HG03280 (cell line): ENCODE results near the gene GRAMD1A.
"Not testable (repeated sequence)": the region's sequence is repeated elsewhere in the genome, so short reads cannot be mapped to it uniquely, and the experiment has no call there.

Experiments used
- ATAC-seq: cut with Tn5 transposase; IDR thresholded peaks from one replicate; pipeline ENCODE4 v1.9.1; 2021; ENCODE audit warnings: mild to moderate bottlenecking, moderate library complexity; ENCODE audit not compliant: unreplicated experiment

The GRAMD1A gene

DNA sequence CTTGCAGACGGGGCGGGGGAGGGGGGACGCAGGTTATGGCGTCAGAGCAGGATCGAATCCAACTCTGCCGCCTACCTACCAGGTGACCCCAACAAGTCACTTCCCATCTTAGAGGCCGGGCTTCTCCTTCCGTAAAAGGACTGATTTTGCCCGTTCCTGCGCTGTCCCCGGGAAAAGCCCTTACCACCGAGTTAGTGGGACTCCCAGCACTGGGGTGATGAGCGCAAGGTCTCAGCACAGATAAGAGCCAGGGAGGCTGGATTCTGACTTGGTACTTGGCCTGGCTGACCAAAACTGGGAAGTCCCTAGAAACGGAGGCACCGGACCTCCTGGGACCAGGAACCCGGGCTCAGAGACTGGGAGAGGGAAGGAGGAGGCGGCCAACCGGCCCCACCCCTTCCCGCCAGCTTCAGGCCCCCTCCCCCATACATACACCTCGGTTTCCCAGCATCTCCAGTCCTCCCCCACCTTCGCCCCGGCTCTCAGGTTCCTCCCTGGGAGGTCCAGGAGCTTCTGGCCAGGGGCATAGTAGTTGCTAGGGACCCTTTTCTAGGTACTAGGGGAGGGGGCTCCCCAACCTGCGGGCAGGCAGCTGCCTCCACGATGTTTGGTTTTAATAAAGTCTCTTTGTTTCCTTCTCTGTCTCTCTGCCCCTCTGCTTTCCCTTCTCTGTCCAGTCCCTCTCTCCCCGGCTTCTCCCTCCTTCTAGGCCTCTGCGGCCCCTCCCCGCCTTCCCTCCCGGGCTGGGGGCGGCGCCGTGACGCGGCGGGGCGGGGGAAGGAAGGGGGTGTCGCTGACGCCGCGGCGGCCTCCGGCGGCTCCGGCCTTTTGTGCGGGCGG, at the start of gene GRAMD1A:
GRAMD1A (plus strand) TSS at position 826 of the 840 bp plus-strand sequence. CDS start 156 bp downstream, outside the sequence.
- peak; percentile 62 for ATAC-seq

DNA sequence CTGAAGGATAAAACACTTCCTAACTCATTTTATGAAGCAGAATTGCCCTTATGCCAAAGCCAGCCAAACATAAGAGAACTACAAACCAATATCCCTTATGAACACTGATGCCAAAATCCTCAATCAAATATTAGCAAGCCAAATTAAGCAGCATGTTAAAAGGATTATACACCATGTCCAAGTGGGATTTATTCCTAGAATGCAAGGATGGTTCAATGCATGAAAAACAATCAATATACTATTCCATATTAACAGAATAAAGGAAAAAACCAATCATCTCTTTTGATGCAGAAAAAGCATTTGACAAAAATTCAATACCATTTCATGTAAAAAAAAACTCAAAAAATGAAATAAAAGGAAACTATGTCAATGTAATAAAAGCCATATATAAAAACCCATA, 47.0 kb upstream of the GRAMD1A start:
- no peak for ATAC-seq

DNA sequence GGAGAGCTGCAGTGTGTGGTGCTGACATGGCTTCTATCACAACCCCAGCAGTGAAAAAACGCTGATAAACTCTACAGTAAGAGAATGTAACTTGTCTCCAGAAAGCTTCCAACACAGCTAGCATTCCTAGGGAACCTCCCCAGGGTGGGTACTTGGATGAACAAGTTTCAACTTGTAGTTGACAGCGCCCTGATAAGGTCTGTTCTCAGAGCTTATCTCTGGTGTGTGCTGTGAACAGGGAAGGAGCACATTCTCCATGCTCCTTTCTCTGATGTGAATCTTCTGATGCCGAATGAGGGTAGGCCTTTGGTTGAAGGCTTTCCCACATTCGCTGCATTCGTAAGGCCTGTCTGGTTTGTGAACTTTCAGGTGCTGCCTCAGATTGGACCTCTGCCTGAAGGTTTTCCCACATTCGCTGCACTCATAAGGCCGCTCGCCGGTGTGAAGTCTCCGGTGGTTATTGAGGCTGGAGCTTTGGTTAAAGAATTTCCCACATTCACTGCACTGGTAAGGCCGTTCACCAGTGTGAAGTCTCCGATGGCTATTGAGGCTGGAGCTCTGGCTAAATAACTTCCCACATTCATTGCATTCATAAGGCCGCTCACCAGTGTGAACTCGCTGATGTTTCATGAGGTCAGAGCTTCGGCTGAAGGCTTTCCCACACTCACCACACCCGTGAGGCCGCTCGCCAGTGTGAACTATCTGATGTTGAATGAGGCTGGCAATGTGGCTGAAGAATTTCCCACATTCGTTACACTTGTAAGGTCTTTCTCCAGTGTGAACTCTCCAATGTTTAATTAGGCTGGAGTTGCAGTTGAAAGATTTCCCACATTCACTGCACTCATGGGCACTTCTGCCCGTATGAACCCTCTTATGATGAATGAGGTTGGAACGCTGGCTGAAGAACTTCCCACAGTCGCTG, 42.0 kb upstream of the GRAMD1A start:
- ATAC-seq = no peak

DNA sequence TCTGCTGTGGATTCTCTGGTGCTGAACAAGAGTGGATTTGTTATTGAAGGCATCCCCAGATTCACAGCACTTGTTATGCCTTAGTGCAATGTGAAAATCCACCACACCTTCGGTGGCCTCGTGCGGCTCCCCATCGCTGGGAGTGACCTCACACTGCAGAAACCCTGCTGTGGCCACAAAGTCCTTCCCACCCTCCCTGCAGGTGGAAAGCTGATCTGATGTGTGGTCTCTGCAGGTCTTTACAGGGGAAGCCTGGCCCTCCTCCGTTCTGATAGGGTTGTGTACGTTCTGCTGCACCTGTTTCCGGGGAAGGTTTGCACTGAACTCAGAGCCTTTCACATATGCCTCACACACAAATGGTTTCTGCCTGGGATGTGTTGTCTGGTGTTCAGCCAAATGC, 41.1 kb upstream of the GRAMD1A start:
- ATAC-seq = no peak

DNA sequence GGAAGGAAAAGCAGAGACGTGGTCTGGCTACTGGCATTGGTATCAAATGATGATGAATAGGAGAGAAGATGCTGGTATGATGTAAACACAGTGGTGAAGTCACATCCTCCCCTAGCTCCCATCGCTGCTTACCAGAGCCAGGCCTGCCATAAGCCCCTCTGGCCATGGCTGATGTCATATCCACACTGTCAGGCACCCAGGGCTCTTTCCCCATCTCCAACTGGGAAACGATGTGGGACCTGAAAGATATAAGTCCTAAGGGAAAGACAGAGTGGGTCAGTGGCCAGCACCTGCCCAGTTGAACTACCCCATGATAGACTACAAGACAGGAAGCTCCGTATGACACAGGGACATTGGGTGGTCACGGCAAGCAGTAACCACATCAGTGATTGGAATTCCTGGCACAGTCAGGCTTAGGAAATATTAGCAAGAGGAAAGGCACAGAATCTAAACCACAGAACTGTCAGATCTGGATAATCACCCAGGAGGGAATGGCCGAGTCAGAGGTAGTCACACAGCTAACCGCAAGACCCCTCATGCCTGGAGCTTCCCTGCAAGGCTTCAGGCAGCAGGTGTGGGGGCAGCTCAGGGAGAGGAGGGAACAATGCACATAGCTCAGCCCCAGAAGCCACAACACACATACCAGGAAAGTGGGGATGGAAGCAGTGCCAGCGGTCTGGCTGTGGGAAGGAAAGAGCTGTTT, 39.9 kb upstream of the GRAMD1A start:
- no peak for ATAC-seq

DNA sequence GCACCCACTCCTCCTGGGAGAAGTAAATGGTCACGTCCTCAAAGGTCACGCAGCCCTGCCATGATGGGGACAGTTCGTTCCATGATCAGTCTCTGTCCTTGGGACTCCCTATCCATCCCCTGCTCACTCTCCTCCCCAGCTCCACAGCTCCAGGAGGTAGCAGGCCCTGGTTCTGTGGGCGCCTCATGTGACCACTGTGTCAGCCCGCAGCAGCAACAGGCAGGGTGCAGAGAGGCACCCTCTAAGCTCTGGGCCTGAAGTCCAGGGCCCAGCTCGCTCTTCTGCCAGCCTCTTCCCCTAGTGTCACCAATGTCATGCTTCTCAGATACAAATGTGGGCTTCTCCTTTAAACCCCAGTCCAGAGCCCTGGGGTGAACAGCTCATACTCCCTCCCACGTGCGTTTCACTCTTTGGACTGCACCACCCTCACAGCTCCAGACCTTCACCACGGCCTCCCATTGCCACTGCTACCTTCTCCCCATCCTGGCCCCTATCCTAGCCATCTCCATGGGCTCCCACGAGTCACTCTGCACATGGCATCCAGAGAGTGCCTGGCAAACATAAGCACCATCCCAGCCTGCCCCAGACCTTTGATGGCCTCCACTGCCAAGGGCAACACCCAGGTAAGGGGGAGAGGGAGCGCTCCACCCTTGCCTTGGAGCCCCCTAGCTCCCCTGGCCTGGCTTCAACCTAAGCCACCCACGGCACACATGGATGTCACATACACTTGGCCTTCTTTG, 39.0 kb upstream of the GRAMD1A start:
- no peak for ATAC-seq

DNA sequence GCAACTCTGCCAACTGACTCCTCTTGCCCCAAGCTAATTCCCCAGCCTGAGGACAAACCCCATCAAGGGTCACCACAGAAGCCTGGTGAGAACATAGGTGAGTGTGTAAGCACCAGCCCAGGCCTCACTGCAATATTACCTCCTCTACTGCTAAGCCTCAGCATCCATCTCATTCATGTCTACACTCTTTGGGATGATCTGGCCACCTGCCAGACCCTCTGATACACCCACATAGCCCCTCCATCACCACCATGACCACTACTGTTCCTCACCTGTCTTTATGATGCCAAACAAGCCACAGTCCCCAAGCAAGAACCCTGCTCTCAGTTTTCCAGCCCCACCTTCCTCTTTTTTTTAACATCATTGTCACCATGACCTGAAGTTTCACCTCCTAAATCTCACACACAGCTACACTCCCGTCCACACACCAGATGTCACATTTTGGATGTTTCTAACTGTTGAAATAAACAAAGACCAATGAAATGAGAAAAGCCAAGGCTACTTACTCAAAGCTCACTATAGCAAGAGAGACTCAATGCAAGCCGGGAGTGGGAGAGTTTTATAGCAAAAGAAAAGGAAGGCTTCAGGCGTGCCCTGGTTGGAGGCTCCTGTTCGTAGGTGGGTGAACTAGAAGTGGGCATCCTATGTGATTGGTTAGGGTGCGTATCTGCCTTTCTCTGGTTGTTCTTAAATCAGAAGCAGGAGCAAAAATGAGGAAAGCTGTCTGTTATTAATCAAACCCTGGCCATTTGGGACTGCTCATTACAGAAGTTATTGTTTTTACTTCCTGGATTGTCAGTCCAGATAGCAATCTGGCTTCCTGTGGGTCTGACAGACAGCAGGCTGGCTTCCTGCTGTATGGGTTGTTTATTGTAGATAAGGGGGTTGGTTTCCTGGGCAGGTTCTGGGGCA, 38.1 kb upstream of the GRAMD1A start:
- no peak for ATAC-seq

DNA sequence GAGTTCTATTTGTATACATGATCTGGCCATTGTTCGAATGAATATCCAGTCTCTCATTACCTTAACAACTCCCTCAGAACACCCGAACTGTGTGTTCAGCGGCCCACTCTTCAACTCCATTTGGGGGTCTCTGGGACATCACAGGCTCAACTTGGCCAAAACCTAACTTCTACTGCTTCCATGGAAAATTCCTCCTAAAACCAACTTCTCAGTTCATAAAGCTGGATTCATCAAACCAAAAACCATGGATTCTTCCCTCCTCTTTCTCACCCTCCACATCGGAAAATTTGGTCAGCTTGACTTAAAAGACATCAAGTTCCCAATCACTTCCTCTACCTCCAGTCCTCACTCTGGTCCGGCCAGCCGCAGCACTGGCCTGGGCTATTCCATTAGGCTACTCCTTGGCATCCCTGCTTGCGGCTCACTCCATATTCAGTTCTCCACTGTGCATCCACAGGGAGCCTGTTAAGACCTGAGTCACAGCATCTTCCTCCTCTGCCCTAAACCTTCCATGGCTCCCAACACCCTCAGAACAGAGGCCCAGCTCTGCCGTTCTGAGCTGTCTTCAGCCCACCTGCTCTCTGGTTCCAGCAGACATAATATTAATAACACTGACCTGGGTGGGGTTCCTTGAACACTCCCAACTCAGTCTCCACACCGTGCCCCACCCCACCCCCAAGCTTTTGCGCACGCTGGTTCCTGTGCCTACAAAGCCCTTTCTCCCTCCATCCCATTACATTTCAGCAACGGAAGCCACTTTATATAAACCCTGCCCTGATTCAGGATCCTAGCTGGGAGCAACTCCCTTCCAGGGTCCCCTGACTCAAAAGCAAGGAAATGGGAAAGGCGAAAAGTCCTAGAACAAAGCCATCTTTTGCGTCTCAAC, 37.2 kb upstream of the GRAMD1A start:
- ATAC-seq = no peak

DNA sequence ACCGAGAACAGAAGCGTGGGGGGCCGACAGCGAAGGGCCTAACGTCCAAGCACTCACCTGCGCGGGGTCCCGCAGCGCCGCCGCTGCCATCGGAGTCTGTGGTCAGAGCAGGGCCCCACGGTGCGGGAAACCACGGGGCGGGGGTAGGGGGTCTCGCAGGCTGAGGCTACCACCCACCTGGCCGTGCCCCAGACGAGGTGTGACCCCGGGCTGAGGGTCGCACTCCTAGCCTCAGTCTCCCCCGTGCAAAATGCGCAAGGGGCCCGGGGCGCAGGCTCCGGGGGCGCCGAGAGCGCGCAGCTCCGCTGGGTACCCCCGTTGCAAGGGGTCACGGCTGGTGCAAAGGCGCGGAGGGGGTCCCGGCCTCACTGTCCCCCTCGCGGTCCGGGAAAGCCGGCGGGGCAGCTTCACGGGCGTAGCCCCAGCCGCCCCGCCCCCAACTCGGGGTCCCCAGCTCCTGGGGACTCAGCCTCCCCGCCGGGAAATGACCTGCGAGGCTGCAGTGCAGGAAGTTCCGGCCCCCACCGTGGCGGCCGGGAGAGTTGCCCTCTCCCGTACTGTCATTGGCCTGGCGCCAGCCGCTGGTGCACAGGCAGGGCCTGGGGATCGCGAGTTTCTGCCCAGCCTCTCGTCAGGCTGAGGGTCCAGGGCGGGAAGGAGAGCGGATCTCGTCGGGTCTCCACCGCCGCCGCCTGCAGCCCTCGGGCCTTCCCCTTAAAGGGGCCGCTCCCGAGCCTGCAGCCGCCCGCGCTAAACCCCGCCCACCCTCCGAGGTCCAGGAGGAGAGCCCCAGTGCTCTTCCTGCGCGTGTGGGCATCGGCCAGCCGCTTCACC, 36.3 kb upstream of the GRAMD1A start, which contains the start of gene ZNF792:
ZNF792 (minus strand) TSS at position 657 of the 834 bp plus-strand sequence; CDS start at position 90, 567 bp downstream.
- ATAC-seq = peak; percentile 55

DNA sequence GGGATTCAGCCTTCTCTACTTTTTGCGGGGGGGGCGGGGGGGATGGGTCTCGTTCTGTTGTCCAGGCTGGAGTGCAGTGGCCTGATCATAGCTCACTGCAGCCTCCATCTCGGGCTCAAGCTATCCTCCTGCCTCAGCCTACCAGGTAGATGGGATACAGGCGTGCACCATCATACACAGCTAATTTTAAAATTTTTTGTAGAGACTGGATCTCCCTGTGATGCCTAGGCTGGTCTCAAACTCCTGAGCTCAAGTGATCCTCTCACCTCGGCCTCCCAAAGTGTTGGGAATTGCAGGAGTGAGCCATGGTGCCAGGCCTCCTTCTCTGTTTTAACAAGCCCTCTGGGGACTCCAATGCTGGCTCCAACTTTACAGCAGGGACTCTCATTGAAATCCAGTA, 35.5 kb upstream of the GRAMD1A start:
- ATAC-seq = no peak

DNA sequence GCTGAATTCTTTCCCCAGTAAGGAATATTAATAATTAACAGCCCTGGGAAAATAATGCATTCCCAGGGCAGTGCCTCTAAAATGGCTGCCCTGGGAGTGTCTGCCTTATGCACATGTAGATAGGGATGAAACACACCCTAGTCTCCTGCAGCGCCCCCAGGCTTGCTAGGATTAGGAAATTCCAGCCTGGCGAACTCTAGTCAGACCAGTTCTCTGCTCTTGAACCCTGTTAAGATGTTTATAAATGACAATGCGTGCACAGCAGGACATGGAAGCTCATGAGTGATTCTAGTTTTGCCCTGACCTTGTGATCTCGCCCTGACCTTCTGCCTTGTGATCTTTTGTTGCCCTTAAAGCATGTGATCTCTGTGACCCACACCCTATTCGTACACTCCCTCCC, 34.6 kb upstream of the GRAMD1A start:
- ATAC-seq = not testable (repeated sequence)

DNA sequence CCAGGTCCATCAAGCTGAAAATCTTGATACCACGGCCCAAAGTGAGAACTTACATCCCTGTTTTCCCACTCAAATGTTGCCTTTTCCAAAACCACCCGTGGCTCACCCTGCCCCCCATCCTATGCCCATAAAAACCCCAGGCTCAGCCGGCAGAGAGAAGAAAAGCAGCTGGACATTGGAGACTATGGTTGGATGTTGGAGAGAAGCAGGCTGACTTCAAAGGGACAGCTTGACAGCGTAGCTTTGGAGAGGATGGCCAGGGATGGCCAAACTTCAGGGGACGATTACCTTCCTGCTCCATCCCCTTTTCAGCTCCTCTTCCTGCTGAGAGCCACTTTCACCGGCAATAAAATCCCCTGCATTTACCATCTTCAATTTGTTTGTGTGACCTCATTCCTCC, 32.6 kb upstream of the GRAMD1A start:
- ATAC-seq = no peak

DNA sequence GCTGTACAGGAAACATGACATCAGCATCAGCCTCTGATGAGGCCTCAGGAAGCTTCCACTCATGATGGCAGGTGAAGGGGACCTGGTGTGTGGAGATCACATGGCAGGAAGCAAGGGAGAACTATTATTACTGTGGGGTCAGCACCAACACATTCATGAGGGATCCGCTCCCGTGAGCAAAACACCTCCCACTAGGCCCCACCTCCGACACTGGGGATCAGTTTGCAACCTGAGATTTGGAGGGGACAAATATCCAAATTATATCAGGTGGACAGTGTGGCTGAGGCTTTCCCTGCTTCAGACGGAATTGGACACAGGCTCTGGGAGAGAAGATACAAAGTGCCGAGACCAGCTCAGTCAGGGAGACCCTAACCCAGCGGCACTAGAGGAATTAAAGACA, 30.4 kb upstream of the GRAMD1A start:
- no peak for ATAC-seq

DNA sequence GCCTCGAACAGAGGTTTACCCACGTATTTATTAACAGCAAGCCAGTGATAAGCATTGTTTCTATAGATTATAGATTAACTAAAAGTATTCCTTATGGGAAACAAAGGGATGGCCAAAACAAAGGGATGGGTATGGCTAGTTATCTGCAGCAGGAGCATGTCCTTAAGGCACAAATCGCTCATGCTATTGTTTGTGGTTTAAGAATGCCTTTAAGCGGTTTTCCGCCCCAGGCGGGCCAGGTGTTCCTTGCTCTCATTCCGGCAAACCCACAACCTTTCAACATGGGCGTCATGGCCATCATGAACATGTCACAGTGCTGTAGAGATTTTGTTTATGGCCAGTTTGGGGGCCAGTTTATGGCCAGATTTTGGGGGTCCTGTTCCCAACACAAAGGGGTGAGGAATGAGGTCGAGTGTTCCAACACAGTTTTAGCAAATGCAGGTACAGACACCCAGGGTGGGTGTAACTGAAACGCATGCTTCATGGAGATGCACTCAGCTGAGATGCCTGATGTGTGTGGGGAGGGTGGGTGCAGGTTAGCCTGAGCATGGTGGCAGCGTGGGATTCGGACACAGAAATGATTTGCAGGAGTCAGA, 29.8 kb upstream of the GRAMD1A start:
- not testable (repeated sequence) for ATAC-seq

DNA sequence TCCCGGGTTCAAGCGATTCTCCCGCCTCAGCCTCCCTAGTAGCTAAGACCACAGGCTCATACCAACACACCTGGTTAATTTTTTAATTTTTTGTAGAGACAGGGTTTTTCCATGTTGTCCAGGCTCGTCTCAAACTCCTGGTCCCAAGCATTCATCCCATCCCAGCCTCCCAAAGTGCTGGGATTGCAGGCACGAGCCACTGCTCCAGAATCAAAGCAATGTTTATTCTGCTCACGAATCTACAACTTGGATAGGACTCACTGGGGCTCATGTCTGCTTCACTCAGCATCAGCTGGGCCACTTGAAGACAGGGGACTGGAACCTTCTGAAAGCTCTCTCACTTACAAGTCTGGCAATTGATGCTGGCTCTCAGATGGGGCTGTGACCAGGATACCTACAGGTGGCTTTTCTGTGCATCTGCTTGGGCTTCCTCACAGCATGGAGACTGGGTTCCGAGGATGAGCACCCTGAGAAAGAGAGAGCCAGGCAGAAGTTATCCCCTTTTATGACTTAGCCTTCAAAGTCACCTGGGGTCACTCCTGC, 27.9 kb upstream of the GRAMD1A start:
- no peak for ATAC-seq

DNA sequence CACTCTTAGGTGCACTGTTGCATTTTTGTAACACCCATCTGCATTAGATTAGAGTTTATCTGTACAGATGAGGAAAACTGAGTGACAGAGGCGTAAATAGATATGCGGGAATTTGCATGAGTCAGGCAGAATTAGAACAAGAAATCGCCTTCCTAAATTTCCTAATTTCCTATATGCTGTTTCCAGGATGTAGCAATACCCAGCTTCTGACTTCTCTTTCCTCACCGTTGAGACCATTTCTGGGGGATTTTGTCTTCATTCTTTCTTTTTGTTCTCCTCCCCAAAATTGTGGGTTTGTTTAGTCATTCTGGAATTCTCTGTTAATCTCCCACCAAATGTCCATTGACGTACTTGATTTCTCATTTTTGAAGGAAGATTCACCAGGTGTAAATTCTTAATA, 25.5 kb upstream of the GRAMD1A start:
- ATAC-seq = no peak

DNA sequence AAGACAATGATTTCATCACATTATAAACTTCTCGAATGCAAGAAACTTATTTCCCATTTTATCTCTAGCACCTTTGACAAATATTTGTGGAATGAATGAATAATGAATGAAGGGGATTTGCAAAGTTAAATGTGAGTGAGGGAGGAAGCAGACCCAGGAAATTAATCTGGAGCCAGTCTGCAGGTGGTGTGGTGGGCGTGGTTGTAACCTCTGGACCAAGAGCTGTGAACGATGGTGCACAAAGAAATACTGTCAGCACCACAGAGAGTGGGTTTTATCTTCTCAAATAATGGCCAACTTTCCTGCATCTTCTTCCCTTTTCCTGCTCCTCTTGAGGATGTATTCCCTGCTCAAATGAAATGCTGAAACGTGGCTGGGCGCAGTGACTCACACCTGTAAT, 25.1 kb upstream of the GRAMD1A start:
- ATAC-seq = no peak
